GM12801 (cell line): ENCODE results near the gene LANCL3.

Source experiments
- TF ChIP-seq, protein P1 (sequence below): IDR thresholded peaks from one replicate; pipeline ENCODE4 v1.5.1; 2011; ENCODE audit warnings: control low read depth; ENCODE audit not compliant: insufficient read length; ENCODE audit errors: extremely low read depth

The LANCL3 gene

DNA sequence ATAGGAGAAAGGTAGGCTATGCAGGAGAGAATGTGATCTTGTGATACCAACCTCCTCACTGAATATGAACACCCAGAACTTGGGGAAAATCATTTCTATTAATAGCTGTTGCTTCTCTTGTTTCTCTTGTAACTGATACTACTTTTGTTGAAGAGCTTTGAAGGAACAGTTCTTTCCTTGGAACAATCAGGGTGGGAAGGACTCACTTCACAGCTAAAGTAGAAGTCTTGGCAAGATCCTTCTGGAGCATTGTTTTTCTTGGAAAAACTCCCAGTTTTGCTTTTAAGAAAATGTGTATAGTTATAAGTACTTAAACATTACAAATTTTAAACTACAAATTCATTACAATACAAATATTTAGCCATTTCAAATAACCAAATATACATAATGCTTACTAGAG is 95.1 kb downstream of the LANCL3 start:
- TF ChIP-seq, protein P1, sequence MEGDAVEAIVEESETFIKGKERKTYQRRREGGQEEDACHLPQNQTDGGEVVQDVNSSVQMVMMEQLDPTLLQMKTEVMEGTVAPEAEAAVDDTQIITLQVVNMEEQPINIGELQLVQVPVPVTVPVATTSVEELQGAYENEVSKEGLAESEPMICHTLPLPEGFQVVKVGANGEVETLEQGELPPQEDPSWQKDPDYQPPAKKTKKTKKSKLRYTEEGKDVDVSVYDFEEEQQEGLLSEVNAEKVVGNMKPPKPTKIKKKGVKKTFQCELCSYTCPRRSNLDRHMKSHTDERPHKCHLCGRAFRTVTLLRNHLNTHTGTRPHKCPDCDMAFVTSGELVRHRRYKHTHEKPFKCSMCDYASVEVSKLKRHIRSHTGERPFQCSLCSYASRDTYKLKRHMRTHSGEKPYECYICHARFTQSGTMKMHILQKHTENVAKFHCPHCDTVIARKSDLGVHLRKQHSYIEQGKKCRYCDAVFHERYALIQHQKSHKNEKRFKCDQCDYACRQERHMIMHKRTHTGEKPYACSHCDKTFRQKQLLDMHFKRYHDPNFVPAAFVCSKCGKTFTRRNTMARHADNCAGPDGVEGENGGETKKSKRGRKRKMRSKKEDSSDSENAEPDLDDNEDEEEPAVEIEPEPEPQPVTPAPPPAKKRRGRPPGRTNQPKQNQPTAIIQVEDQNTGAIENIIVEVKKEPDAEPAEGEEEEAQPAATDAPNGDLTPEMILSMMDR: no peak

DNA sequence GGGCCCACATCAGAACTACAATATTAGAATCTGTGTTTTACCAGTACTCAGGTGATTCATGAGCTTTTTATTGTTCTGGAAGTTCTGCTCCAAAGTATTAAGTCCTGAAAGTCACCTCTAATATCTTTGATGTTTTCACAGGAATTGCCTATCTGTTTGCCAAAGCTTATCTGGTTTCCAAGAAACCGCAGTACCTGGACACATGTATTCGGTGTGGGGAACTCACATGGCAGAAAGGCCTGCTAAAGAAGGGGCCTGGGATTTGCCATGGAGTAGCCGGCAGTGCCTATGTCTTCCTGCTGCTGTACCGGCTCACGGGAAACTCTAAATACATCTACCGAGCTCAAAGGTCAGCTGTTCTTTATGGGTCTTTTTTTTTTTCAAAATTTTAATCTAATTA is 95.7 kb downstream of the LANCL3 start:
- TF ChIP-seq, protein P1: no peak

DNA sequence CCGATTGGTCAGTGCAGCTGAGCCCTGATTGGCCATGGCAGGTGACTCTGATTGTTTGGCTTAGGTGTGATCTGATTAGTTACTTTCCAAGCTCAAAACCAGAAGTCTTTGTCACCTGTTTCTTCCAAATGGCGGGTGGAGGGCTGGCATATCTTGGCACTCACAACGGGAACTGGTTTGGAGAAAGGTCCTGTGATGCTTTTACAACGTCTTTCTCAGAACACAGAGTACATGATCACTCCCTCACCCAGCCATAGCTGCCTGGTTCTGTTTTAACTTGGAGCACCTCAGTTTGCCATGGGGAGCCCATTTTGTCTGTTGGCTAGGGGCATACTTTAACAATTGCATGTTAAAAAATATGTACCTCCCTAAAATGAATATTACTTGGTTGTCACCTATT is 101.1 kb downstream of the LANCL3 start:
- TF ChIP-seq, protein P1: no peak

DNA sequence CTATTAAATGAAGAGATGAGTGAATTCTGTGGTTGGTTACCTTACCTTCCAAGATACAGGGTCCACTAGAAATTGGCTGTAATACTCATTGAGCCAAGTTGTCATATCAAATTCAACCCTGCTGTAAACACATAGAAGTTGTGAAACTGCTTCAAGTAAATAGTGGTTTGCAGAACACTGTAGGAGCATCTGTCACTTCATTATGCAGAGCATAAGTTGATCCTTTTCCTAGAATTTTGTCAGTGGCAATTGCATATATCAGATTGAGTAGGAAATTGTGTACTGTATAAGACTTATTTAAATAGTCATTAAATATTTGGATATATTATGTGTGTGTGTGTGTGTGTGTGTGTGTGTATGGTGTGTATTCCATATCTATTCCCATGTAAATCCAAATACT is 105.3 kb downstream of the LANCL3 start:
- TF ChIP-seq, protein P1: no peak

DNA sequence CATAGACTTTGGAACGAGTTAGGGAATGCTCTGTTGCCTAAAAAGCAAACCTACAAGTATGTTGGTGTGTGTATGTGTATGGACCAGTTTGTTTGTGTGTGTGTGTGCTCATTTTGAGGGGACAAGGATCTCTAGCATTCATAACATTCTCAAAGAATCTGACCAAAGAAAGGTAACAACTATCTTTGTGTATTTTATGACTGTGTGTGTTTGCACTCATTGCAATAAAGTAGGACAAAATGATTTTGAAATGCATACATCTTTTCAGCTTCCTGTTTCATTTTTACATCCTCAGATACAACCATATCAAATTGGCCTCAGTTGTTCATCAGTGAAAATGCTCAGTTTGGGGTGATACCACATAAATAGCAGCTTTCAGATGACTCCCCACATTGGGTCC is 105.8 kb downstream of the LANCL3 start:
- TF ChIP-seq, protein P1: no peak

DNA sequence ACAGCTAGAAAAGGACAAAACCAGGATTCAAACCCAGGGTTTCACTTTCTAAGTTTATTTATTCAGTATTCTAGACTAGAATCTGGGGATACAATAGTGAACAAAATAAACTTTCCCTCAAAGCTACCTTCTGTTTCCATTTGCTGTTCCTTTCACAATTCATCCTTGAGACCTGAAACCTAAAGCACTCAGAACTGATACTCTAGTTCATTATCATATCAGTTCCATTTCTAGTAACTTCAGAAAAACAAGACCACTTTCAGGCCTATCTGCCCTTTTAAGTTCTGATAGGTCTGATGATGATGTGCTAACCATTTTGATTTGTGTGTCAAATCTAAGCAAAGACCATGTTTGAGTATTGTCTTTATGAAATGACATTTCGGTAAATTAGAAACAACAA is 106.3 kb downstream of the LANCL3 start:
- TF ChIP-seq, protein P1: no peak

DNA sequence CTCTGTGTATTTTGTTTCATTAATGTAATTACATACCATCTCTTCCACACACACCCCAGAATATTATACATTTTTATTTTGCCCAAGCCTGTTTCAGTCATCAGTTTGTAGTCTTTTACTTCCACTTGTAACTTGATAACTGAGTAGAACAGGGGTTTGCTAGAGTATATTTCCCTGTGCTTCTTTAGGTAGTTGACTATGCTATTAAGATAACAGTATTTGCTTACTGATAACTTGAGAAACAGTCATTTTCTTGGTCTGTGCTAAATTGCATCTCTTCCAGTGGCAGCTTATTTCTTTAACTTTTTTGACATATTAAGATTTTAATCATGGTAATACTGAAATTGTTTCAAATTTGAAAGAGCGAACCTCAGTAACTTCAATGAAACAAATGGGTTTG is 107.1 kb downstream of the LANCL3 start:
- TF ChIP-seq, protein P1: no peak

DNA sequence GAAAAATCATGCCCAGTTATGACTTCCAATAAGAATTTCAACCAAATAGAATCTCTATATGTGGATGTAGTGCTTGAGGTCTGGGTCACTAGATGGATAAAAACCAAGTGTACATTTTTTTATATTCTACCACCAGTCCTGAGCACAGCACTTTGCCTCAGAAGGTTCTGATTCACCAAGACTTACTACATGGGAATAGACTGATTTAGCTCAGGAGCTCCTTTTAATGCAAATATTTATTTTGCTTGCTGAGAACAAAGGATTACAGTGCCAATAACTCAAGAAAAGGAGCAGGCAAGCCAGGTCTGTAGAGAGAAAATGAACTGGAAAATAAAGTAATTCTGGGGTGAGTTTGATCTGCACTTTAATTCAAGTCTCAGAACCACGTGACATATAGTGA is 107.8 kb downstream of the LANCL3 start:
- TF ChIP-seq, protein P1: no peak
